Esophagus squamous epithelium (tissue), 4 donors: Measurements from ENCODE around the gene RHBDL3.

Source experiments
- POLR2A ChIP-seq, 4 donors: fragments of 450-650 bp; IDR thresholded peaks; one replicate each; pipeline ENCODE4 v1.6.1; 2017; ENCODE audit warnings: antibody characterized with exemption in 4 of 4, mild to moderate bottlenecking in 4 of 4, moderate library complexity in 3 of 4
- TF ChIP-seq, protein P1 (sequence below), 6 experiments: fragments of 450-650 bp in 4 of 6; fragments of 200-600 bp in 2 of 6; sonication (generic) in 2 of 6; IDR thresholded peaks; one replicate each; pipeline ENCODE4 v1.5.1; 2016 to 2019; ENCODE audit warnings: antibody characterized with exemption in 6 of 6, mild to moderate bottlenecking in 4 of 6, moderate library complexity in 4 of 6

DNA sequence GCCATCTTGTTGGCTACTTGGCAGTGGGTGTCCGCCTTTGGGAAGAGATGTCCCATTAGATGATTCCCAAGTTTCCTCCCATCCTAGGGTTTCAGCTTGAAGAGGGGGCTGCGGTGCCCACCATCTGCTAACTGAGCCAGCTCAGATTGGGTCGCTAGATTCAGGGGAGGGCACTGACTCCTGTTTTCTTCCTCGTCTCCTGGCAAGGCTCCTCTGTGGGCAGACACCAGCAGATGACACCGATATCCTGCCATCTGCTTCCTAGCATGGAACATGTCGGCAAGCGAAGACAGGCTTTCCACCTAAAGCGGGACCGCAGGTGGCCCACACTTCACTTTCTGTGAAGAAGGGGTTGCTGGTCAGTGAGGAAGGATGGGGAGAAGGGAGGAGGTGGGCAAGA lies 49.0 kb downstream of the RHBDL3 start:
- TF ChIP-seq POLR2A (IDR thresholded peaks at IDR 0.05), result no peak
- TF ChIP-seq, protein P1, sequence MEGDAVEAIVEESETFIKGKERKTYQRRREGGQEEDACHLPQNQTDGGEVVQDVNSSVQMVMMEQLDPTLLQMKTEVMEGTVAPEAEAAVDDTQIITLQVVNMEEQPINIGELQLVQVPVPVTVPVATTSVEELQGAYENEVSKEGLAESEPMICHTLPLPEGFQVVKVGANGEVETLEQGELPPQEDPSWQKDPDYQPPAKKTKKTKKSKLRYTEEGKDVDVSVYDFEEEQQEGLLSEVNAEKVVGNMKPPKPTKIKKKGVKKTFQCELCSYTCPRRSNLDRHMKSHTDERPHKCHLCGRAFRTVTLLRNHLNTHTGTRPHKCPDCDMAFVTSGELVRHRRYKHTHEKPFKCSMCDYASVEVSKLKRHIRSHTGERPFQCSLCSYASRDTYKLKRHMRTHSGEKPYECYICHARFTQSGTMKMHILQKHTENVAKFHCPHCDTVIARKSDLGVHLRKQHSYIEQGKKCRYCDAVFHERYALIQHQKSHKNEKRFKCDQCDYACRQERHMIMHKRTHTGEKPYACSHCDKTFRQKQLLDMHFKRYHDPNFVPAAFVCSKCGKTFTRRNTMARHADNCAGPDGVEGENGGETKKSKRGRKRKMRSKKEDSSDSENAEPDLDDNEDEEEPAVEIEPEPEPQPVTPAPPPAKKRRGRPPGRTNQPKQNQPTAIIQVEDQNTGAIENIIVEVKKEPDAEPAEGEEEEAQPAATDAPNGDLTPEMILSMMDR (IDR thresholded peaks at IDR 0.05), result no peak
